HG03097 (cell line): ENCODE data around the gene SPP1.
"Not testable (repeated sequence)": the region's sequence is repeated elsewhere in the genome, so short reads cannot be mapped to it uniquely, and the experiment has no call there.

ENCODE experiments used
- ATAC-seq: cut with Tn5 transposase; IDR thresholded peaks from one replicate; pipeline ENCODE4 v1.9.1; 2021; ENCODE audit not compliant: unreplicated experiment, low FRiP score

SPP1 gene

DNA sequence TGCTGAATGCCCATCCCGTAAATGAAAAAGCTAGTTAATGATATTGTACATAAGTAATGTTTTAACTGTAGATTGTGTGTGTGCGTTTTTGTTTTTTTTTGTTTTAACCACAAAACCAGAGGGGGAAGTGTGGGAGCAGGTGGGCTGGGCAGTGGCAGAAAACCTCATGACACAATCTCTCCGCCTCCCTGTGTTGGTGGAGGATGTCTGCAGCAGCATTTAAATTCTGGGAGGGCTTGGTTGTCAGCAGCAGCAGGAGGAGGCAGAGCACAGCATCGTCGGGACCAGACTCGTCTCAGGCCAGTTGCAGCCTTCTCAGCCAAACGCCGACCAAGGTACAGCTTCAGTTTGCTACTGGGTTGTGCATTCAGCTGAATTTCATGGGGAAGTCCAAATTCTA is at the start of gene SPP1:
TSS of gene SPP1 (plus strand) at position 249 of the 400 bp plus-strand sequence. CDS start 1,182 bp downstream, outside the sequence.
- peak; percentile 92 for ATAC-seq

DNA sequence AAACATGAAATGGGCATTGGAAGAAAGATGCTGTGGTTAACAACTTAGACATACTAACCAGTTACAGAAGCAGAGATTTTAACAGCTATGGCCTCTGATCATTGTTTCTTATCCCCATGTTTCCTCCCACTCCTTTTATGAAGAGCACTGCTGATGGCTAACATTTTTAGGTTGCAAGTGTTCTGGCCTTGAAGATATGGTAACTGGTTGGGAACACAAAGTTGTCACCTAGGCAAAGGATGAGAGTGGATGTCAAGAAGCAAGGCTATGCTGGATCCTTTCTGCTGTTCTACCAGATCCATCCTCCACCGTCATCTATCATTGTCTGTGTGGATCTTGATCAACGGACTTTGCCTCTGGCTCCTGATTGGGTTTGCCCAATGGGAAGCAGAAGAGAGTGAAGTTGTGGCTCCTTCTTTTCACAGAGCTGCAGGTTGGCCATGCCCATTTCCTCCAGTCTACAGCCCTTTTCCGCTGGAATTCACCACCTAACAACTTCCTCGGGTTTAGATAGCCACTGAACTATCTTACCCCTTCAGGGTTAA is 48.9 kb upstream of the SPP1 start:
- no peak for ATAC-seq

DNA sequence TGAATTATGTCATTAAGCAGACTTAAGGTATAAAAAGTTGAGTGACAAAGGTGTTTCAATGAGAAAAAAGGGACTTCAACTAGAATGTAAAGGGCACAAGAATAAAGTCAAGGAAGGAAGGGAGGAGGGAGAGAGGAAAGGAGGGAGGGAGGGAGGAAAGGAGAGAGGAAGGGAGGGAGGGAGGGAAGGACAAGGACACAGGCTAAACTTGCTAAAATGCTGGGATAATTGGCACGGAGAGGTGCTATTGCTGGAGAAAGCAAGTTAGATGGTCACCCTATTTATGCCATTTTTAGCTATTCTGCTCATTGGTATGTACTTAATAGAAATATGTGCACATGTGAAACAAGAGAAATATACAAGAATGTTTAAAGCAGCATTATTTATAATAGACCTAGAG is 44.9 kb upstream of the SPP1 start:
- no peak for ATAC-seq

DNA sequence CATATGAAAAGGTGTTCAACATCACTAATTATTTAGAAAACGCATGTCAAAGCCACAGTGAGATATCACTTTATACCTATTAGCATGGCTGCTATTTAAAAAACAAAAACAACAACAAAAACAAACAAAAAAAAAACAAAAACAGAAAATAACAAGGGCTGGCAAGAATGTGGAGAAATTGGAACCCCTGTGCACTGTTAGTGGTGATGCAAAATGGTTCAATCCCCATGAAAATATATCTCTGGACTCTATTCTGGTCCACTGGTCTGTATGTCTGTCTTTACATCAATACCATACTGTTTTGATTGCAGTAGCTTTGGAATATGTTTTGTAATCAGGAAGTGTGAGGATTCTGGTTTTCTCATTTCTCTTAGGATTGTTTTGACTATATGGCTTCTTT is 43.6 kb upstream of the SPP1 start:
- no peak for ATAC-seq

DNA sequence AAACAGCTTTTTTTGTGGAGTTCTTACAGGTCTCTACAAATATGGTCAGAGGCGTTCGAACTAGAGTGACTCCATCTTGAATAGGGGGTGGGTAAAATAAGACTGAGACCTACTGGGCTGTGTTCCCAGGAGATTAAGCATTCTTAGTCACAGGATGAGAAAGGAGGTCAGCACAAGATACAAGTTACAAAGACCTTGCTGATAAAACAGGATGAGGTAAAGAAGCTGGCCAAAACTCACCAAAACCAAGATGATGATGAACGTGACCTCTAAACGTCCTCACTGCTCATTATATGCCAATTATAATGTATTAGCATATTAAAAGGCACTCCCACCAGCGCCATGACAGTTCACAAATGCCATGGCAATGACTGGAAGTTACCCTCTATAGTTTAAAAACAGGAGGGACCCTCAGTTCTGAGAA is 42.8 kb upstream of the SPP1 start:
- no peak for ATAC-seq

DNA sequence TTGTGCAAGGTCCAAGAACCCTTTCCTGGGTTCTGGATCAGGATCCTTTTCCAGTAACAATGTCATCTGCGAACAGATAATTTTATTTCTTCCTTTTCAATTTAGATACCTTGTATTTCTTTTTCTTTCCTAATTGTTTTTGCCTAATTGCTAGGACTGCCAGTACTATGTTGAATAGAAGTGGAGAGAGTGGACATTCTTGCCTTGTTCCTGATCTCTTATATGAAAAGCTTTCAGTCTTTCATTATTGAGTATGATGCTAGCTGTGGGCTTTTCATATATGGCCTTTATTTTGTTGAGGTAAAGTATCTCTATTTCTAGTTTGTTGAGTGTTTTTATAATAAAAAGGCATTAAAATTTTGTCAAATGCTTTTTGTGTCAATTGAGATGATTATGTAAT is 42.2 kb upstream of the SPP1 start:
- ATAC-seq: no peak

DNA sequence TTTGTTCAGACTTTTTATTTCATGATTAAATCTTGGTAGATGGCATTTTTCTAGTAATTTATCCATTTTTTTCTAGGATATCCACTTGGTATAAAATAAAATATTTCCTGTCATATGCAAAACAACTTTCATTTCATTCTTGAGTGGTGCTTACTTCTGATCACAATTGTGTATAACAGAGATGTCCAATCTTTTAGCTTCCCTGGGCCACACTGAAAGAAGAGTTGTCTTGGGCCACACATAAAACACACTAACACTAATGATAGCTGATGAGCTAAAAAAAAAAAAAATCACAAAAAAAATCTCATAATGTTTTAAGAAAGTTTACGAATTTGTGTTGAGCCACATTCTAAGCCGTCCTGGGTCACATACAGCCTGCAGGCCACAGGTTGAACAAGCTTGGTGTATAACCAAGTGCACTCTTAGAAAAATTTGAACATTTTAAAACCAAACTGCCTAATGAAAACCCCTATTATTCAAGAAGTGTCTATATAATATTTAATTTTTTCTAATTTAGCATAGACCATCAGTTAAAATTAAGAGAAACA is 41.3 kb upstream of the SPP1 start:
- no peak for ATAC-seq

DNA sequence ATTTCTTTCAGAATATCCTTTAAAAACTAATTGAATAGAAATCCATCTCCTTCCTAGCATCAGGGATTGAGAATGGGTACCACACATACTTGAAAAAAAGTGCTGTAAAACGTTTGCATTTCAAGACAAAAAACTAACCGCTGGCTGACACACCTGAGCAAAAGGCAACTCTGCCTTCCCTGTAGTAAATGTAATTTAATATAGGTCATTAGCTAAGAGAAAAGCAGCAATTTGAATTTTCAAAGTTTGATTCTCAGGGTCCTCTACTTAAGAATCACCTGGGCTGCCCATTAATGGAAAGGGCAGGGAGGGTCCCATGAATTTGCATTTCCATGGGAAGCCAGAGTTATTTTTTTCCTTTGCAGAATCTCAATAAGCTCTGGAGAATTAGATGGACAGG is 40.5 kb upstream of the SPP1 start:
- no peak for ATAC-seq

DNA sequence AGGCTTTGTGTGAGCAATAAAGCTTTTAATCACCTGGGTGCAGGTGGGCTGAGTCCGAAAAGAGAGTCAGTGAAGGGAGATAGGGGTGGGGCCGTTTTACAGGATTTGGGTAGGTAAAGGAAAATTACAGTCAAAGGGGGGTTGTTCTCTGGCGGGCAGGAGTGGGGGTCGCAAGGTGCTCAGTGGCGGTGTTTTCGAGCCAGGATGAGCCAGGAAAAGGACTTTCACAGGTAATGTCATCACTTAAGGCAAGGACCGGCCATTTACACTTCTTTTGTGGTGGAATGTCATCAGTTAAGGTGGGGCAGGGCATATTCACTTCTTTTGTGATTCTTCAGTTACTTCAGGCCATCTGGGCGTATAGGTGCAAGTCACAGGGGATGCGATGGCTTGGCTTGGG is 39.6 kb upstream of the SPP1 start:
- not testable (repeated sequence) for ATAC-seq

DNA sequence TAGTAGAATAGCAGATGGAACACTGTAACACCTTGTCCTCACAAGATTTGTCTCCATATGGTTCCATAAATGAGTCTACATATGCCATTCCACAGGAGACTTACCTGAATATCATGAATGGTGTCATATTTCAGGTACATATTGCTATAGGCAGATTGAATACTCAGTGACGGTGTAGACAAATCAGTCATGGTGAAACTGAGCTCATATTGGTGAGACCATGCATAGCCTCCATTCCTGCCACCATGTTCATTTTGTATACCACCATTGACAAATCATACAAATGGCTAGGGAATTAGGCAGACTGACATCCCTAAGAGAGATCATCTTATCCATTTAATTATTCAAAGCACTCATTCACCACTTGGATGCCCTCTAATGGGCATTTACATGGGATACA is 38.0 kb upstream of the SPP1 start:
- no peak for ATAC-seq

DNA sequence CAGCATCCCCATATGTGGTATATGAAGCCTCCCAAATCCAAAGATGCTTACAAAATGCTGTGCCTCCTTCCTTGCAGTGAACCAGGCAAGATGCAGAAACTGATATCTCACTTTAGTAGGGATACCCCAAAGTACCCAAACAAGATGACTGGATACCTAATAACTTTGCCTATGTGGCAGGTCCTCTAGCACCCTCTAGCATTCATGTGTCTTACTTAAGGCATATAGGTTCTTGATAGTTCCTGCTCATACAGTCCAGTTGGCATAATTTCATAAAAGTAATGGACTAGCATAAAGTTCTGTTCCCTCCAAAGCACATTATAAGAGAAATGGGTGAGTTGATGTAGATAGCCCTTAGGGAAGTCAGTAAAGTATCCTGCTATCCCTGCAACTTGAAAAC is 36.8 kb upstream of the SPP1 start:
- ATAC-seq: no peak

DNA sequence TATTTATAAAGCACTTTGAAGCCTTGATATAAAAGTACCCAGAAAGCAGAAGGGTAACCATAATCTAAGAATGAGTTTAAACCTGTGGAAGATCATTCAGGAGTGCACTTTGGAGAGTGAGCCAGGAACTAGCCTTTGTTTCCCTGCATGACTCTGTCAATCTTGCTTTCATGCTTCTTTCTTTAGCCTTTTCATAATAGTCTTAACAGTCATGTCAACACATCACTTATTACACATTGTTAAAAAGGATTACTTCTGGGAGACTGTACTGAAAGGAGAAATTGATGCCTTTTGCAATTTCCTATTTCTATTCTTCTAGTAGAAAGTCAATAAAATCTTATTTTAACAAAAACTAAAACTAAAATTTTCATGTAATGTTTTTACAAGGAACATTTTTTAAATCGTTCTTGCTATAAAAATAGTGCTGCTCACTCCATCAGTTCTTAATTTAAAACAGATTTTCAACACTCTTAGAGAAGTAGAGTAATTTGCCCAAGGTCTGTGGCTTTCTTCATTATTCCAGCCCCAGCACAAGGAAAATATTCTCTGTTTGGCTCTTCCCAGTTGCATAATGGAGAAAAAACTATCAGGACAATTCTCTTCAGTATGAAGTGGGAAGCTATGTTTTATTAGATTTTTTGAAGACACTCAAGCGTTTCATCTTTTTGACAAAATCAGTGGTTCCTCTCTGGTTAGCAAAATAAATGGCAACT is 35.4 kb upstream of the SPP1 start:
- ATAC-seq: no peak

DNA sequence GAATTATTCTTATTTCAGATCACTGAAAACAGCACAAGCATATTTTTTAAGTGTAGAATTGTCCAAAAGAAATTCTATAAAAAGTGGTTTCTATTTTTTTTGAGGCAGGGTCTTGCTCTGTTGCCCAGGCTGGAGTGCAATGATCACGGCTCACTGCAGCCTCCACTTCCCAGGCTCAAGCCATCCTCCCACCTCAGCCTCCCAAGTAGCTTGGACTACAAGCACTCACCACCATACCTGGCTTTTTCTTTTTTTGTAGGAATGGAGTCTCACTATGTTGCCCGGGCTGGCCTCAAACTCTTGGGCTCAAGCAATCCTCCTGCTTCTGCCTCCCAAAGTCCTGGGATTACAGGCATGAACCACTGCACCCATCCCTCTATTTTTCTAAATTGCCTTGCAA is 34.7 kb upstream of the SPP1 start:
- ATAC-seq: not testable (repeated sequence)

DNA sequence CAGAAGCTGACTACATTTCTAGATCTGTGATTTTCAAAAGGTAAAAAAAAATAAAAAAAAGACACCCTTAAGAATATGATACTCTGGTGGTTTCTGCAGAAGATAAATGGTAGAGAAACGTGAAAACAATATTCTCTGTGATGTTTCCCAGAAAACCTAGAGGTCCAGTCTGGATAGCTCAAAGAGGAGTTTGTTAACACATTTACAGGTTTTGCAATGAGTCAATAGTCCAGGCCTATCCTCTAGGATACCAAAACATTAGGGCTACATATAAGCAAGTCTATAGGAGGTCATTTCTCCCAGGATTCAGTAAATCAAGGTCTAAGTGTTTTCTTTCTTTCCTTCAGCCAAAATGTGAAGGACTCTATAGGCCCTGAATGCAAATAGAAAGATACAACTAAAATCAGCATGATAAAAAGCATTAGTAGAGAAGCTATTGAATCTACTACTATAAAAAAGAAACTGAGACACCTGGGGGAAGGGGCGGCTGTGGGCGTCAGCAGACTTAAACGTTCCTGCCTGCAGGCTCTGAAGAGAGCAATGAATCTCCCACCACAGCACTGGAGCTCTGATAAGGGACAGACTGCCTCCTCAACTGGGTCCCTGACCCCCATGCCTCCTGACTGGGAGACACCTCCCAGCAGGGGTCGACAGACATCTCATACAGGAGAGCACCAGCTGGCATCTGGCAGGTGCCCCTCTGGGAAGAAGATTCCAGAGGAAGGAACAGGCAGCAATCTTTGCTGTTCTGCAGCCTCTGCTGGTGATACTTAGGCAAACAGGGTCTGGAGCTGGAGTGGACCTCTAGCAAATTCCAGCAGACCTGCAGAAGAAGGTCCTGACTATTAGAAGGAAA is 33.7 kb upstream of the SPP1 start:
- ATAC-seq: no peak

DNA sequence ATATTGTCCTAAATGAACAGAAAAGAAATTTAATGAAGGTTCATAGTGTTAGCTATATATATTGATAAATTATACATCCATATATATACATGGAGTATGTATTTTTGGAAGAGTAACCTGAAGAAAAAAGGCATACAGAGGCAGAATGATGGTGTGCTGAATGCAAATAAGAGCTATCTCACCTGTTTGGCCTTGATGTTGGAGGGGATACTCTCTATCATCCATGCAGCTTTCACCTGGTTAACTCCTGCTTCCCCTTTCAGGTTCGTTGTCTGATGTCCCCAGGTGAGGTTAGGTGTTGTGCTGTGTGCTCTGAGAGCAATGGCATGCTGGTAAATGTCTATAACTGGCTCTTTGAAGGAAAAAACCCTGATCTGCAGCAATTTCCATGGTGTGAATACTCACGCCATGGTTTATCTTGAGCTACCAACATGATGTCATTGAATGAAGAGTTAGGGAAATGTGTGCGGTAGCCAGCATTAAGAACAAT is 31.8 kb upstream of the SPP1 start:
- no peak for ATAC-seq

DNA sequence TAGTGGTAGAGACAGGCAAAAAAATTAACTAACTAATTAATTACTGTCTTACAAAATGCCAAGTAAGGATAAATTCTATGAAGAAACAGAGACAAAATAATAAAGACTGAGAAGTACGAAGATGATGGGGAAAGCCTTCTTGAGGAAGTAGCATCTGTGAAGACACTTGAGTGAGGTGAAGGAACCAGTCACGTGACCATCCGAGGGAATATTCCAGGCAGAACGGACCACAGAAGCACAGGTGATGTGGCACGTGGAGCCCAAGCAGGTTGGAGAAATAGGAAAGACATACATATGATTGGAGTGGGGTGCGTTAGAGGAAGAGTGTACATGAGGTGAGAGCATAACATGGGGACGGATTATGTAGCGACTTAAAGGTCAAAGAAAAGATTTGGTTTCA is 30.5 kb upstream of the SPP1 start:
- no peak for ATAC-seq

DNA sequence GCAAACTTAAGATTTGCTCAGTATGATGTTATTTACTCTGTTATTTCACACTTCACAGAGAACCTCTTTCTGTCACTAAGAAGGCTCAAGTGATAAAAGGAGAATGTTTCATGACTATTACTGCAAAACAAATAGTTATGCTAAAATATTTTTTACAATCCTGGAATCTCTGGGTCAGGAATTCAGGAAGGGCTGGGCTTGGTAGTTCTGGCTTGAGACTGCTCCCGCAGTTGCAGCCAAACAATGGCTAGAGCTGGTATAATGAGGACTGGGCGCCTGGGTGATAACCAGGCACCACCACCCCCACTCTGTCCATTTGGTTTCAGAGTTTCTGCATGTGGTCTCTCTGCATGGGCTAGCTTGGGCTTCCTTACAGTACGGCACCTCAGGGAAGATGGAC is 28.7 kb upstream of the SPP1 start:
- no peak for ATAC-seq

DNA sequence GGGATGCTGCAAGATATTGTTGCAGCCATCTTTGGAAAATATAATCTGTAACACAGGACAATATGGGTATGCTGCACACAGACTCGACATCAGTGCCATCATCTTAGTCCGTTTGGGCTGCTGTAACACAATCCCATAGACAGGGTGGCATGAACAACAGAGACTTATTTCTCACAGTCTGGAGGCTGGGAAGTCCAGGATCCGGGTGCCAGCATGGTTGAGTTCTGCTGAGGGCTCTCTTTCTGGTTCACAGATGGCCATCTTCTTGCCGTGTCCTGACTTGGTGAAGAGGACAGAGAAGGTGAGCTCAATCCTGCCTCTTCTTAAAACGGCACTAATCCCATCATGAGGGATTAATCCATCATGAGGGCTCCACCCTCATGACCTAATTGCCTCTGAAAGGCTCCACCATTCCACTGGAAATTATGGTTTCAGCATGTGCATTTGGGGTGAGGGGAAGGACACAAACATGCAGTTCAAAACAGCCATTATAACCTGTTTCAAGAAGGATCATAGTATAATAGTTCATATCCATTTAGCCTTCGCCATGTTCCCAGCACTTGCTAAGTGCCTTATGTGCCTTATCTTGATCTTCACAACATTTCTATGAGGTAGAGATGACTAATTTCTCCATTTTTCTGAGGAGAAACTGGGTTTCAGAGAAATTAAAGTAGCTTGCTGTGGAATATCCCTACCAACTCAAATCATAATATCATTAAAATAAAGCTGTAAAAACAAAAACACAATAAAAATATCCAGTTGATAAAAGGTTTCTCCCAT is 27.9 kb upstream of the SPP1 start:
- ATAC-seq: no peak

DNA sequence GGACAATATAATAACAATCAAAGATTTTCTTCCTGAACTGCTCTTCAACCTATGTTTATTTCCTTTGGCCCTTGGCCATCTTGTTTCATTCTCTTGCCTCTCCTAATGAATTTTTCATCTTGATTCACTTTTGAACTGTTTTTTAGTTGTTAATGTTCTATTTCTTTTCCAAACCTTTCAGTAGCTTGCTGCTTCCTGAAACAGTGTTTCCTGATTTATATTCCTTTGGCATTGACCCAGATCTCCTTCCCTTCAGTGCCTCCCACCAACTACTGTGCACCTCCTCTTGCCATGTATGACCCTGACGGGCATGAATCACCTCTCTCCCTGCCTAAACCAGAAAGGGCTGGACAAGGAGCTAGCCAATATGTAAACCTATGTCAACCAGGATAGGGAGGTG is 25.6 kb upstream of the SPP1 start:
- no peak for ATAC-seq

DNA sequence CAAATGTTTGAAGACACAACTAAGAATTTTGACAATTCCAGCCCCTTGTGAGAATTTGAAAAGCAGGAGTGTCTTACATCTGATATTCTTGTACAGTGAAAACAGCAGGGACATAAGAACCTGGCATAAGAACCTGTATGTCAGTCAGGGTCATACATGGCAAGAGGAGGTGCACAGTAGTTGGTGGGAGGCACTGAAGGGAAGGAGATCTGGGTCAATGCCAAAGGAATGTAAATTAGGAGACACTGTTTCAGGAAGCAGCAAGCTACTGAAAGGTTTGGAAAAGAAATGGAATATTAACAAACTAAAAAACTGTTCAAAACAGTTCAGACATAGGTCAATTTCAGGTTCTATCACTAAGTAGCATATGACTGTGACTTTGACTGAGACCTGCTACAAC is 25.0 kb upstream of the SPP1 start:
- no peak for ATAC-seq
